Hepatocyte (in vitro differentiated cells): Measurements from ENCODE around the gene ZNF747. TPM values are rescaled to one million over a fixed set of nuclear protein-coding genes. Genes with fewer than 3 reads are reported as not detected.

Experiments used
- DNase-seq: peaks from one replicate; pipeline ENCODE4 v3.0.0-alpha.2; 2016; ENCODE audit warnings: low spot score
- H2AFZ ChIP-seq: fragments of 200-600 bp; sonication (generic); 2 replicates; pipeline ENCODE4 v1.6.0; 2016; ENCODE audit warnings: antibody characterized with exemption, mild to moderate bottlenecking
- H3K27ac ChIP-seq: fragments of 200-600 bp; sonication (generic); 2 replicates; pipeline ENCODE4 v1.5.1; 2016; ENCODE audit warnings: mild to moderate bottlenecking
- H3K27me3 ChIP-seq: fragments of 200-600 bp; sonication (generic); 2 replicates; pipeline ENCODE4 v1.6.1; 2016
- H3K36me3 ChIP-seq: fragments of 200-600 bp; sonication (generic); replicated peaks from 2 replicates; pipeline ENCODE4 v1.5.1; 2016; ENCODE audit warnings: low read depth; ENCODE audit not compliant: insufficient read depth
- H3K4me1 ChIP-seq: fragments of 200-600 bp; sonication (generic); 2 replicates; pipeline ENCODE4 v1.5.1; 2016; ENCODE audit warnings: mild to moderate bottlenecking, moderate library complexity; ENCODE audit not compliant: insufficient read depth
- H3K4me2 ChIP-seq: fragments of 200-600 bp; sonication (generic); 2 replicates; pipeline ENCODE4 v1.6.0; 2016
- H3K4me3 ChIP-seq: fragments of 200-600 bp; sonication (generic); 2 replicates; pipeline ENCODE4 v1.5.1; 2016; ENCODE audit warnings: mild to moderate bottlenecking
- H3K79me2 ChIP-seq: fragments of 200-600 bp; sonication (generic); 2 replicates; pipeline ENCODE4 v1.6.0; 2017; ENCODE audit warnings: mild to moderate bottlenecking
- H3K9me2 ChIP-seq: fragments of 200-600 bp; sonication (generic); replicated peaks from 2 replicates; pipeline ENCODE4 v1.6.0; 2017; ENCODE audit warnings: mild to moderate bottlenecking; ENCODE audit not compliant: insufficient read depth
- H3K9me3 ChIP-seq: fragments of 200-600 bp; sonication (generic); 2 replicates; pipeline ENCODE4 v1.5.1; 2016; ENCODE audit warnings: low read depth, mild to moderate bottlenecking
- H4K20me1 ChIP-seq: fragments of 200-600 bp; sonication (generic); 2 replicates; pipeline ENCODE4 v1.6.0; 2016; ENCODE audit warnings: mild to moderate bottlenecking; ENCODE audit not compliant: insufficient read depth, poor library complexity, severe bottlenecking
- CTCF ChIP-seq: fragments of 200-600 bp; sonication (generic); IDR thresholded peaks from 2 replicates; pipeline ENCODE4 v1.5.1; 2016; ENCODE audit warnings: antibody characterized with exemption, mild to moderate bottlenecking; ENCODE audit not compliant: poor library complexity
- EZH2 ChIP-seq: fragments of 200-600 bp; sonication (generic); IDR thresholded peaks from 2 replicates; pipeline ENCODE4 v1.6.1; 2016; ENCODE audit warnings: antibody characterized with exemption, mild to moderate bottlenecking, borderline replicate concordance
- EZH2phosphoT487 ChIP-seq: fragments of 200-600 bp; sonication (generic); IDR thresholded peaks from one replicate; pipeline ENCODE4 v1.6.1; 2018; ENCODE audit warnings: antibody characterized with exemption, mild to moderate bottlenecking, low read depth, moderate library complexity; ENCODE audit not compliant: unreplicated experiment, severe bottlenecking
- WGBS: methylation state at CpG from one replicate; pipeline ENCODE4 v1.1.6; 2016; ENCODE audit warnings: low lambda C conversion rate; ENCODE audit errors: missing lambda C conversion rate; 5-methylcytosine and 5-hydroxymethylcytosine counted together
- polyA plus RNA-seq: library from polyadenylated mRNA; unstranded; fragments of >200 nt; fragmentation: Nextera tagmentation; extraction: Ambion mirVana; gene quantifications from 2 replicates; pipeline ENCODE4 v1.2.1, GENCODE V29; 2016
- total RNA-seq: library from RNA; depleted of rRNA; stranded (reverse); fragments of >200 nt; gene quantifications from 2 replicates; pipeline ENCODE4 v1.2.3, GENCODE V29; 2014

ZNF747 gene
- total and polyA plus RNA-seq, 2 experiments from 2014 or later: 9.9 to 11.1 TPM

- DNase-seq: no peak
- H3K9me3 ChIP-seq: no peaks in the 10 kb centered on the region
- no peaks in the 10 kb centered on the region for H4K20me1 ChIP-seq
- WGBS: 57% methylated on average over 11 of the region's 11 CpGs
- TF ChIP-seq CTCF (no peak), EZH2phosphoT487 (no peak), EZH2 (no peak)
- H3K4me1 ChIP-seq: no peaks in the 10 kb centered on the region
- peak overlapping the region; percentile 27 for H3K27ac ChIP-seq
- no peaks in the 10 kb centered on the region for H3K79me2 ChIP-seq
- no peak overlapping the region for H2AFZ ChIP-seq
- no peaks in the 10 kb centered on the region for H3K9me2 ChIP-seq
- no peaks in the 10 kb centered on the region for H3K36me3 ChIP-seq
- H3K4me2 ChIP-seq: peak overlapping the region; percentile 33
- no peak overlapping the region for H3K4me3 ChIP-seq
- H3K27me3 ChIP-seq: no peaks in the 10 kb centered on the region
Observed at GRCh38 chr16:30488764-30489605, 45.7 kb downstream of the ZNF747 start.

- Histone ChIP-seq H3K27me3 (no peaks in the 10 kb centered on the region), H2AFZ (no peak overlapping the region), H4K20me1 (no peaks in the 10 kb centered on the region), H3K4me2 (no peak overlapping the region), H3K9me3 (no peaks in the 10 kb centered on the region), H3K79me2 (no peaks in the 10 kb centered on the region), H3K27ac (no peak overlapping the region), H3K36me3 (no peaks in the 10 kb centered on the region), H3K4me1 (no peaks in the 10 kb centered on the region), H3K9me2 (no peaks in the 10 kb centered on the region), H3K4me3 (no peak overlapping the region)
- TF ChIP-seq CTCF (no peak), EZH2 (no peak)
- WGBS: 89% methylated on average over 7 of the region's 7 CpGs
- DNase-seq: no peak
Observed at GRCh38 chr16:30485818-30486436, 48.7 kb downstream of the ZNF747 start.

GRCh38 chr16:30484887-30485286 is 49.8 kb downstream of the ZNF747 start:
- Histone ChIP-seq H3K79me2 (no peaks in the 10 kb centered on the region), H2AFZ (no peak overlapping the region), H3K9me2 (no peaks in the 10 kb centered on the region), H3K4me2 (no peak overlapping the region), H4K20me1 (no peaks in the 10 kb centered on the region), H3K27ac (no peak overlapping the region), H3K9me3 (no peaks in the 10 kb centered on the region), H3K4me1 (no peaks in the 10 kb centered on the region), H3K4me3 (no peak overlapping the region), H3K36me3 (no peaks in the 10 kb centered on the region), H3K27me3 (no peaks in the 10 kb centered on the region)
- DNase-seq: no peak
- TF ChIP-seq CTCF: no peak
- TF ChIP-seq EZH2: no peak
- no peak for TF ChIP-seq EZH2phosphoT487
